ENCODE data around the gene PGM1.

Gene PGM1

DNA sequence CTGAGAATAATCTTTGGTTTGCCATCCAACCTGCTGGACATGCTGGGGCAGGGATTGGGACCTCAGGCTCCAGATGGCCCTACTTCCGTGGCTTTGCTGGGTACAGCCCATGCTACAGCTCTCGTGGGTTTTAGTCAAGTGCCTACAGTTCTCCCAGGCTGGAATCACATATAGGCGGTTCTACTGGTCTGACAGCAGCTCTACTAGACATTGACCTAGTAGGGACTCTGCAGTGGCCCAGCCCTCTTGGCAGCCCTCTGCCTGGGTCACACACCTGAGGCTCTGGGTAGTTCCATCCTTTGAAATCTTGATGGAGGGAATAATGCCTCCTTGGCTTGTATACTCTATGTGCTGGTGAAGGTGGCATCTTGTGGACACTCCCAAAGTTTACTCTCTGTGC lies 72.2 kb downstream of the PGM1 start:
- Histone ChIP-seq H3K4me3 (ENCODE audit: low read depth, low read length, poor library complexity, severe bottlenecking) (no peak overlapping the region), H4K20me1 (ENCODE audit: insufficient read depth, low read length) (no peaks in the 10 kb centered on the region), H2AFZ (ENCODE audit: low read length) (no peak overlapping the region), H3K9me2 (ENCODE audit: low read depth, low read length) (no peaks in the 10 kb centered on the region), H3K36me3 (ENCODE audit: insufficient read depth, low read length) (no peaks in the 10 kb centered on the region), H3K9me3 (ENCODE audit: low read length) (no peaks in the 10 kb centered on the region), H3K27me3 (ENCODE audit: insufficient read depth, low read length) (no peaks in the 10 kb centered on the region), H3K27ac (ENCODE audit: low read depth, low read length, poor library complexity, severe bottlenecking) (no peak overlapping the region), H3K9ac (ENCODE audit: low read length) (no peak overlapping the region), H3K4me2 (ENCODE audit: low read length) (no peak overlapping the region), H3K4me1 (ENCODE audit: insufficient read depth, low read length, severe bottlenecking) (no peaks in the 10 kb centered on the region), H3K79me2 (ENCODE audit: insufficient read depth, low read length) (no peaks in the 10 kb centered on the region), H3F3A (ENCODE audit: insufficient read depth, low read length) (no peaks in the 10 kb centered on the region)
- TF ChIP-seq EZH2 (IDR thresholded peaks at IDR 0.05; ENCODE audit: borderline replicate concordance, low read length): no peak
- TF ChIP-seq, protein P1, sequence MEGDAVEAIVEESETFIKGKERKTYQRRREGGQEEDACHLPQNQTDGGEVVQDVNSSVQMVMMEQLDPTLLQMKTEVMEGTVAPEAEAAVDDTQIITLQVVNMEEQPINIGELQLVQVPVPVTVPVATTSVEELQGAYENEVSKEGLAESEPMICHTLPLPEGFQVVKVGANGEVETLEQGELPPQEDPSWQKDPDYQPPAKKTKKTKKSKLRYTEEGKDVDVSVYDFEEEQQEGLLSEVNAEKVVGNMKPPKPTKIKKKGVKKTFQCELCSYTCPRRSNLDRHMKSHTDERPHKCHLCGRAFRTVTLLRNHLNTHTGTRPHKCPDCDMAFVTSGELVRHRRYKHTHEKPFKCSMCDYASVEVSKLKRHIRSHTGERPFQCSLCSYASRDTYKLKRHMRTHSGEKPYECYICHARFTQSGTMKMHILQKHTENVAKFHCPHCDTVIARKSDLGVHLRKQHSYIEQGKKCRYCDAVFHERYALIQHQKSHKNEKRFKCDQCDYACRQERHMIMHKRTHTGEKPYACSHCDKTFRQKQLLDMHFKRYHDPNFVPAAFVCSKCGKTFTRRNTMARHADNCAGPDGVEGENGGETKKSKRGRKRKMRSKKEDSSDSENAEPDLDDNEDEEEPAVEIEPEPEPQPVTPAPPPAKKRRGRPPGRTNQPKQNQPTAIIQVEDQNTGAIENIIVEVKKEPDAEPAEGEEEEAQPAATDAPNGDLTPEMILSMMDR (IDR thresholded peaks at IDR 0.05; ENCODE audit: low read length): no peak

GRCh38 chr1:63665824-63666223 lies 72.6 kb downstream of the PGM1 start:
- Histone ChIP-seq H3K27ac (ENCODE audit: low read depth, low read length, poor library complexity, severe bottlenecking) (no peak overlapping the region), H3K9me2 (ENCODE audit: low read depth, low read length) (no peaks in the 10 kb centered on the region), H3F3A (ENCODE audit: insufficient read depth, low read length) (no peaks in the 10 kb centered on the region), H3K9me3 (ENCODE audit: low read length) (no peaks in the 10 kb centered on the region), H3K4me2 (ENCODE audit: low read length) (no peak overlapping the region), H2AFZ (ENCODE audit: low read length) (no peak overlapping the region), H3K36me3 (ENCODE audit: insufficient read depth, low read length) (no peaks in the 10 kb centered on the region), H3K4me3 (ENCODE audit: low read depth, low read length, poor library complexity, severe bottlenecking) (no peak overlapping the region), H3K9ac (ENCODE audit: low read length) (no peak overlapping the region), H3K4me1 (ENCODE audit: insufficient read depth, low read length, severe bottlenecking) (no peaks in the 10 kb centered on the region), H3K27me3 (ENCODE audit: insufficient read depth, low read length) (no peaks in the 10 kb centered on the region), H3K79me2 (ENCODE audit: insufficient read depth, low read length) (no peaks in the 10 kb centered on the region), H4K20me1 (ENCODE audit: insufficient read depth, low read length) (no peaks in the 10 kb centered on the region)
- no peak for TF ChIP-seq EZH2 (IDR thresholded peaks at IDR 0.05; ENCODE audit: borderline replicate concordance, low read length)
- TF ChIP-seq, protein P1 (IDR thresholded peaks at IDR 0.05; ENCODE audit: low read length): no peak

DNA sequence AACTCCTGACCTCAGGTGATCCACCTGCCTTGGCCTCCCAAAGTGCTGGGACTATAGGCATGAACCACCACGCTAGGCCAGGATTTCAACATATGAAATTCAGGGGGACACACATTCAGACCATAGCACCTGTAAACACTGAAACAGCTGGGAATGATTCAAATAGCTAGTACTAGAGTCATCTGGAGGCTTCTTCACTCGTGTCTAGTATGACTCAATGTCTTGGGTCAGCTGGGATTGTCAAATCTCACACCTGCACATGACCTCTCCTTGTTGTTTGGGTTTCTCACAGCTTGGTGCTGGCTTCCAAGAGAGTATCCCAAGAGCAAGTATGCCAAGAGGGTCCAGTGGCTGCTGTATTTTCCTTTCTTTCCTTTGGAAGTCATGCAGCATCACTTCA lies 75.1 kb downstream of the PGM1 start:
- no peak overlapping the region for H3K4me2 ChIP-seq (ENCODE audit: low read length)
- no peak overlapping the region for H3K4me3 ChIP-seq (ENCODE audit: low read depth, low read length, poor library complexity, severe bottlenecking)
- no peaks in the 10 kb centered on the region for H4K20me1 ChIP-seq (ENCODE audit: insufficient read depth, low read length)
- no peaks in the 10 kb centered on the region for H3K9me2 ChIP-seq (ENCODE audit: low read depth, low read length)
- no peak overlapping the region for H2AFZ ChIP-seq (ENCODE audit: low read length)
- no peaks in the 10 kb centered on the region for H3F3A ChIP-seq (ENCODE audit: insufficient read depth, low read length)
- TF ChIP-seq, protein P1 (IDR thresholded peaks at IDR 0.05; ENCODE audit: low read length): no peak
- no peak for TF ChIP-seq EZH2 (IDR thresholded peaks at IDR 0.05; ENCODE audit: borderline replicate concordance, low read length)
- H3K9ac ChIP-seq (ENCODE audit: low read length): no peak overlapping the region
- H3K79me2 ChIP-seq (ENCODE audit: insufficient read depth, low read length): no peaks in the 10 kb centered on the region
- no peaks in the 10 kb centered on the region for H3K27me3 ChIP-seq (ENCODE audit: insufficient read depth, low read length)
- no peaks in the 10 kb centered on the region for H3K36me3 ChIP-seq (ENCODE audit: insufficient read depth, low read length)
- H3K4me1 ChIP-seq (ENCODE audit: insufficient read depth, low read length, severe bottlenecking): no peaks in the 10 kb centered on the region
- H3K9me3 ChIP-seq (ENCODE audit: low read length): no peaks in the 10 kb centered on the region
- no peak overlapping the region for H3K27ac ChIP-seq (ENCODE audit: low read depth, low read length, poor library complexity, severe bottlenecking)

Data from OCI-LY1 (cell line).